Measurements from ENCODE around the gene IQCC.

DNA sequence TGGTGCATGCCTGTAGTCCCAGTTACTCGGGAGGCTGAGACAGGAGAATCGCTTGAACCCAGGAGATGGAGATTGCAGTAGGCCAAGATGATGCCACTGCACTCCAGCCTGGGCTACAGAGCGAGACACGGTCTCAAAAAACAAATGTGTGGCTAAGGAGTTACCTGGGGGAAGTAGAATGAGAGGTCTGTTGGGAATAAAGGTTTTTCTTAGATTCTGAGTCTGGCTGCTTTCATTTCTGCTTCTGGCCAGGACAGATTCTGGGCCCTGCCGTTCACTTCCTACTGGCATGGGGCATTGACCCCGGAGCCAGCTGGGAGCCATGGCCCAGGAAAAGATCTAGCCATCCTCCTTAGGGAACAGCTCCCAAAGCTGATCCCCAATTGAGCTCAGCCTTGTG is 3.0 kb downstream of the IQCC start:
- TF ChIP-seq, protein P1, sequence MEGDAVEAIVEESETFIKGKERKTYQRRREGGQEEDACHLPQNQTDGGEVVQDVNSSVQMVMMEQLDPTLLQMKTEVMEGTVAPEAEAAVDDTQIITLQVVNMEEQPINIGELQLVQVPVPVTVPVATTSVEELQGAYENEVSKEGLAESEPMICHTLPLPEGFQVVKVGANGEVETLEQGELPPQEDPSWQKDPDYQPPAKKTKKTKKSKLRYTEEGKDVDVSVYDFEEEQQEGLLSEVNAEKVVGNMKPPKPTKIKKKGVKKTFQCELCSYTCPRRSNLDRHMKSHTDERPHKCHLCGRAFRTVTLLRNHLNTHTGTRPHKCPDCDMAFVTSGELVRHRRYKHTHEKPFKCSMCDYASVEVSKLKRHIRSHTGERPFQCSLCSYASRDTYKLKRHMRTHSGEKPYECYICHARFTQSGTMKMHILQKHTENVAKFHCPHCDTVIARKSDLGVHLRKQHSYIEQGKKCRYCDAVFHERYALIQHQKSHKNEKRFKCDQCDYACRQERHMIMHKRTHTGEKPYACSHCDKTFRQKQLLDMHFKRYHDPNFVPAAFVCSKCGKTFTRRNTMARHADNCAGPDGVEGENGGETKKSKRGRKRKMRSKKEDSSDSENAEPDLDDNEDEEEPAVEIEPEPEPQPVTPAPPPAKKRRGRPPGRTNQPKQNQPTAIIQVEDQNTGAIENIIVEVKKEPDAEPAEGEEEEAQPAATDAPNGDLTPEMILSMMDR (conservative IDR thresholded peaks at IDR 0.05), result no peak
- no peak for TF ChIP-seq EZH2 (IDR thresholded peaks at IDR 0.05; ENCODE audit: low read depth)

Data from PC-9 (cell line).